HT1080 (cell line): ENCODE results near the gene MRTFA. TPM values are rescaled to one million over a fixed set of nuclear protein-coding genes. Genes with fewer than 3 reads are reported as not detected.
"Not testable (repeated sequence)": the region's sequence is repeated elsewhere in the genome, so short reads cannot be mapped to it uniquely, and the experiment has no call there.

Experiments
- DNase-seq: peaks from one replicate; pipeline ENCODE4 v3.0.0-alpha.2; 2015; ENCODE audit warnings: low read depth
- total RNA-seq: library from RNA; depleted of rRNA; stranded (reverse); fragments of >200 nt; shearing (Covaris generic); gene quantifications from 2 replicates; pipeline ENCODE4 v1.2.3, GENCODE V29; 2014

The MRTFA gene
- total RNA-seq, 1 experiment from 2014 or later, result 23.9 TPM

GRCh38 chr22:40560551-40560950 lies 76.0 kb downstream of the MRTFA start:
- DNase-seq, result peak; percentile 14

GRCh38 chr22:40557972-40558371 lies 78.5 kb downstream of the MRTFA start:
- no peak for DNase-seq

- DNase-seq, result no peak
Observed at GRCh38 chr22:40556641-40557040, 79.9 kb downstream of the MRTFA start.

GRCh38 chr22:40554023-40554422 lies 82.5 kb downstream of the MRTFA start:
- not testable (repeated sequence) for DNase-seq

GRCh38 chr22:40553014-40553554 lies 83.4 kb downstream of the MRTFA start:
- DNase-seq, result no peak

- DNase-seq, result no peak
Observed at GRCh38 chr22:40552070-40552469, 84.4 kb downstream of the MRTFA start.

DNA sequence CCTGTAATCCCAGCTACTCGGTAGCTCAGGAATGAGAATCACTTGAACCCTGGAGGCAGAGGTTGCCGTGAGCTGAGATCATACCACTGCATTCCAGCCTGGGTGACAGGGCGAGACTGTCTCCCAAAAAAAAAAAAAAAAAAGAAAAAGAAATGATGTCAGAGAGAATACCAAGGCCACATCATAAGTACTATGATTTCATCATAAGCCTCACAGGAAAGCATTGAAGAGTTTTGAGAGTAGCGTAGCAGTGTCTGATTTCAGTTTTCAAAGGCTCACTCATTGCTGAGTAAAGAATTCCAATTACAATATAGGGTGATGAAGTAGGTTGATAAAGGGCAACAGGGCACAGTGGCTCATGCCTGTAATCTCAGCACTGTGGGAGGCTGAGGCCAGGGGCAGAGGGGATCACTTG lies 88.8 kb downstream of the MRTFA start:
- DNase-seq, result no peak

DNA sequence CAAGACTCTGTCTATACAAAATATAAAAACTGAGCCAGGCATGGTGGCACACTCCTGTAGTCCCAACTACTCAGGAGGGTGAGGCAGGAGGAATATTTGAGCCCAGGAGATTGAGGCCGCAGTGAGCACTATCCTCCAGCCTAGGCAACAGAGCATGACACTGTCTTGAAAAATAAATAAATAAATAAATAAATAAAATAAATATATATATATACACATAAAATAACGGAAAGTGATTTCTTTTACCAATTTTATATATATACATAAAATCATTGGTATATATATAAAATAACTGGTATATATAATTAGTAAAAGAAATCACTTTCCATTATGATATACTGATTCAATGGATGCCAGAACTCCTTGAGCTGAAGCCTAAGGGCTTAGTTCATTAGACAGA lies 91.8 kb downstream of the MRTFA start:
- DNase-seq, result no peak

- DNase-seq, result no peak
Observed at GRCh38 chr22:40542821-40543540, 93.5 kb downstream of the MRTFA start.

- DNase-seq, result no peak
Observed at GRCh38 chr22:40541300-40541699, 95.2 kb downstream of the MRTFA start.

GRCh38 chr22:40540265-40540664 lies 96.3 kb downstream of the MRTFA start:
- no peak for DNase-seq

DNA sequence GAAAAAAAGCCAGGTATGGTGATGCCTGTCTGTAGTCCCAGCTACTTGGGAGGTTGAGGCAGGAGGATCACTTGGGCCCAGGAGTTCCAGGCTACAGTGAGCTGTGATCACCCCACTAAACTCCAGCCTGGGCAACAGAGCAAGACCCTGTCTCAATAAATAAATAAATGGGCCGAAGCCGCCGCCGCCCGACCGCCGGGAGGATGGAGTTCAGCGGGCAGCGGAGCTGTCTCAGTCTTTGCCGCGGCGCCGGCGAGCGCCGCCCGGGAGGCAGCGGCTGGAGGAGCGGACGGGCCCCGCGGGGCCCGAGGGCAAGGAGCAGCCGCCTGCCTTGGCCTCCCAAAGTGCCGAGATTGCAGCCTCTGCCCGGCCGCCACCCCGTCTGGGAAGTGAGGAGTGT lies 100.4 kb downstream of the MRTFA start:
- not testable (repeated sequence) for DNase-seq

GRCh38 chr22:40535642-40536041 lies 100.9 kb downstream of the MRTFA start:
- DNase-seq, result no peak

DNA sequence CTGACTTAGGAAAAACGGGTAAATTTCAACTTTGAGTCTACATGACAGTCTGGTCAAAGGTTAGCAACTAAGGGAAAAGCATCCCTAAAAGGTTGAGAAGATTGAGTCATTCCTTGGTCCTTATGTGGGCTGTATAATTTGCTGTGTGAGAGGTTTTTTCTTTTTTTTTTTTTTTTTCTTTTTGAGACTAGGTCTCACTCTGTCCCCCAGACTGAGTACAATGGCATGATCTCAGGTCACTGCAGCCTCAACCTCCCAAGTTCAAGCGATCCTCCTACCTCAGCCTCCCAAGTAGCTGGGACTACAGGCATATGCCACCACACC lies 101.4 kb downstream of the MRTFA start:
- no peak for DNase-seq

DNA sequence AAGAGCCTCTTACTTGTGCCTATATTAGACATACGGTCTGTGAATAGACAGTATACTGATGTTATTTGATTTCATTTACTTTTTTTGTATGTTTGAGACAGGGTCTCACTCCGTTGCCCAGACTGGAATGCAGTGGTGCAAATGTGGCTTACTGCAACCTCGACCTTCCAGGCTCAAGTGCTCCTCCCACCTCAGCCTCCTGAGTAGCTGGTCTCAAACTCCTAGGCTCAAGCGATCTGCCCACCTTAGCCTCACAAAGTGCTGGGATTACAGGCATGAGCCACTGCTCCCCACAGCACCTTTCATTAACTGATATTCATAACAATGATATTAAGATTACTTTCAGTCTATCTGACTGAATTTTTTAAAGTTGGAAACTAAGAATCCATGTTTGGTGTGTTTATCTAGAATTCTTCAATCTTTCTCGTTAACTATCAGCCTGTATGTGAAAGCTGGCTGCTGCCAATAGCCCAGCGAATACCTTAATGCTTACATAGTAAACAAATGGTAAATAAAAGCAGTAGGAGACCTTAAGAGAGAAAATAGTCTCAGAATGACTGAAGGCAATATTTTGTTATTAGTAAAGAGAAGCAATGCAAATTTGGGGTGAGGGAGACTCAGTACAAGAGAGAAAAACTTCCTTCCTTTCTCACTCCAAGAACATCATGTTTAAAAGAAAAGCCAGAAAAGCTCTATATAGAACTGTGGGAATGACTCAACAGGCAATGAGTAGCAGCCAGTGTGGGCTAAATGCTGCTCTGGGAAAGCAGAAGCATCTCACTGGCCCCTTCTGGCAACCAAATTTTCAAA lies 101.9 kb downstream of the MRTFA start:
- DNase-seq, result peak; percentile 74

DNA sequence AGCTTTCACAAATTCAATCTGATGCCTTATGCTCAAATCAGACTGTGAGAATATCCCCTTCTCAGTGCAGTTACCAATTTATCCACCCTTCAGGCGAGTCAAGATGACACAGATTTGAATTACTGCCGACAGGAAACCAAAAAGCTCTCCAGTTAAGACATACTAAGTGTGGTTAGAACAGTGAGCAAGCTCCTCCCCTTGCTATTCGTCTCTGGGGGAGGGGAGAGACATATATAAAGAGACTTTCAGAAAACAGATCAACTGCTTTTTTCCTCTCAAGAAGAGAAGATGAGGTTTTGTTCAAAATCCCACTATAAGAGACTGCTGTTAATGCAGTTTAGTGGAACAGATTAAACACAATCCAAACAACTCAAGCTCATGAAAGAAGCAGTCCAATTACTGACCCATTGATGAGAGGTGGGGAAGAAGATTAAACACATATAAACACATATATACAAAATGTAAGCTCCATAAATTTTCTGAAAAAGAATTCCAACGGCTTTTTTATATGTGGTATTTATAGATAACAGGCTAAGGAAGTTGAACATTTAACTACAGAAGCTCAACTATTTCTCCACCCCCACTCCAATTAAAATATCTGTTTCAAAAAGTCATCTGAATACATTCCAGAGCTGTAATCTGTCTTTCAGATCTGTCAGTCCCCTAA lies 102.7 kb downstream of the MRTFA start:
- DNase-seq, result peak; percentile 79

DNA sequence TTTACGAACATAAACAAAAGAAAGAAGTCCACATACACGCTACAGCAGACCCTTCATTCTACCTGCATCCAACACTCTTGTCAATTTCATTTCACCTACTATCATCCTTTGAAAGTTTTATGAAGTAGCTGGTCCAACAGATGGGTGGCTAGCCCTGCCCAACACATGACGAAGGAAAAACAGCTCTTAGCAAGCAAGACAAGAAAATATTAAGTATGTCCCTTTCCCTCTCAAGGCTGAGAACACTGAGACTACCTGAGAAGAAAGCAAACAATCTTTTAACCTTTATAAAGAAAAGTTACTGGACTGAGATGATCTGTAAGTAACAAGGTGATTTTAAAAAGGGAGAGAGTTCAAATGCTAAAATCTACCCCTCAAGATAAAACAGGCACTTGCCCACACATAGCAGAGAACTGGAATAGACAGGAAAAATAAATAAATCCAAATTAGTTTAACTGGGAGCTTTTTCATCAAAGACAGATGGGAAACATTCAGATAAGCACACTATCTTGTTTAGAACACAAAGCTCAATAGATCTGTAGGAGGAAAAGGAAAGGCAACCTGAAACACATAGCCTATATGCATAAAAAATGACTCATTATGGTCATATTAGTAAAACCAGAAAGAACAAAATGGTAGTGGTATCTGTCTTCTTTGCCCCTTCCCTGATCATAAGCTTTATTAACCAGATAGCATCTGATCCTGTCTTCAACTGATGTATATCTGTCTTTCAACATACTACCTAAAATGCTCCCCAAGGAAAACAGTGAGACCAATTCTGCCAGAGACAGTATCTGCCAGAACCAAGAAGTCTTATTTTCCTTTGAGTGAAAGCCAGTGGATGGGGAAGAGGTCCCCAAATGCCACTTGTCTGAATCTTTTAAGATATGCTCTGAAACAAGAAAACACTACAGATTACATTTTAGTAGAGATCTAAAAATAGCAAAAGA lies 104.3 kb downstream of the MRTFA start:
- no peak for DNase-seq

DNA sequence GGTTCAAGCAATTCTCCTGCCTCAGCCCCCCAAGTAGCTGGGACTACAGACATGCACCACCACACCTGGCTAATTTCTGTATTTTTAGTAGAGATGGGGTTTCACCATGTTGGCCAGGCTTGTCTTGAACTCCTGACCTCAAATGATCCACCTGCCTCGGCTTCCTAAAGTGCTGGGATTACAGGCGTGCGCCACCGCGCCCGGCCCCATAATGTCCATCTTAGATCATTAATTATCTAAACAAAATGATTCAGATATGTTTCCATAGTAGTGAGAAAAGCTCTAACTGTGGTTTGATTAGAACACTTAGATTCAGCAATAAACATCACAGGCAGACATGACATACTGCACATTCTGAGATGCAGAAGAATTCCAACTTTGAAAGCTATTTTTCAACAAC lies 106.1 kb downstream of the MRTFA start:
- not testable (repeated sequence) for DNase-seq

DNA sequence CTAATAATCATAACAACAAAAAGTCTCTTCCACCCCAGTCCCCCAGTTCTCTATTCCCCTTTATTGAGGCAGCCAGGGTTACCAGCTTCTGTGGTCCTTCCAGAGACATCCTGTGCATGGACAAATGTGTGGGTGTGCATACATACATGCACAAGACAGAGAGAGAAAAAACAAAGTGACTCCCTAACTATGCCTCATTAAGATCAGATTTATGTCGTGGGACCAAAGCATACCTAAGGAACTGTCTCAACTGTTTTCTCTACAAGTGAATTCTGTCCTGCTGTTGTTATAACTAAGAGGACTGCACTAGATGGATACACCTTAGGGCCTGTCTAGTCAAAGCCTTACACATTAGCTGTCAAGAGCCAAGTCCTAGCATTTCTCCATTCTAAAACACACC lies 106.7 kb downstream of the MRTFA start:
- DNase-seq, result no peak

- DNase-seq, result no peak
Observed at GRCh38 chr22:40526960-40527359, 109.6 kb downstream of the MRTFA start.
